ENCODE results near the gene CDK10. TPM values are rescaled to one million over a fixed set of nuclear protein-coding genes. Genes with fewer than 3 reads are reported as not detected.
"Not testable (repeated sequence)": the region's sequence is repeated elsewhere in the genome, so short reads cannot be mapped to it uniquely, and the experiment has no call there.

CDK10 gene
- total RNA-seq, 1 donor from 2014 or later, result 26.7 TPM

GRCh38 chr16:89658221-89658879 is 28.1 kb upstream of the CDK10 start:
- Histone ChIP-seq H3K27me3 (ENCODE audit: low read depth) (no peaks in the 10 kb centered on the region), H3K9me3 (replicated peaks) (no peaks in the 10 kb centered on the region), H3K27ac (replicated peaks) (peak overlapping the region; percentile 87), H3K36me3 (peaks cover 18% of the 10 kb centered on the region), H3K4me1 (peaks cover 41% of the 10 kb centered on the region), H3K4me3 (peak overlapping the region; percentile 86)
- no peak for TF ChIP-seq CTCF (IDR thresholded peaks at IDR 0.05; ENCODE audit: borderline replicate concordance)
- intact Hi-C loops (cut with micrococcal nuclease), result no loop called here
- DNase-seq, result no peak

- intact Hi-C loops (cut with micrococcal nuclease), result no loop called here
- Histone ChIP-seq H3K9me3 (replicated peaks) (no peaks in the 10 kb centered on the region), H3K4me1 (peaks cover 41% of the 10 kb centered on the region), H3K4me3 (no peak overlapping the region), H3K27me3 (ENCODE audit: low read depth) (no peaks in the 10 kb centered on the region), H3K27ac (replicated peaks) (no peak overlapping the region), H3K36me3 (peaks cover 22% of the 10 kb centered on the region)
- DNase-seq, result no peak
- TF ChIP-seq CTCF (IDR thresholded peaks at IDR 0.05; ENCODE audit: borderline replicate concordance), result no peak
Observed at GRCh38 chr16:89660146-89660545, 26.3 kb upstream of the CDK10 start.

DNA sequence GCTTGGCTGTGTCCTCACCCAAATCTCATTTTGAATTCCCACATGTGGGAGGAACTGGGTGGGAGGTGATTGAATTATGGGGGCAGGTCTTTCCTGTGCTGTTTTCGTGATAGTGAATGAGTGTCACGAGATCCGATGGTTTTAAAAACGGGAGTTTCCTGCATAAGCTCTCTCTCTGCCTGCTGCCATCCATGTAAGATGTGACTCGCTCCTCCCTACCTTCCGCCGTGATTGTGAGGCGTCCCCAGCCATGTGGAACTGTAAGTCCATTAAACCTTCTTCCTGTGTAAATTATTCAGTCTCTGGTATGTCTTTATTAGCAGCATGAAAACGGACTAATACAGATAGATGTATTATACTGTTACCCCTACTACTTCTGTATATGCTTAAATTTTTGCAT is 25.3 kb upstream of the CDK10 start:
- Histone ChIP-seq H3K36me3 (peaks cover 22% of the 10 kb centered on the region), H3K4me3 (no peak overlapping the region), H3K9me3 (replicated peaks) (no peaks in the 10 kb centered on the region), H3K27ac (replicated peaks) (no peak overlapping the region), H3K27me3 (ENCODE audit: low read depth) (no peaks in the 10 kb centered on the region), H3K4me1 (peaks cover 39% of the 10 kb centered on the region)
- intact Hi-C loops (cut with micrococcal nuclease), result no loop called here
- TF ChIP-seq CTCF (IDR thresholded peaks at IDR 0.05; ENCODE audit: borderline replicate concordance), result no peak
- DNase-seq, result no peak

DNA sequence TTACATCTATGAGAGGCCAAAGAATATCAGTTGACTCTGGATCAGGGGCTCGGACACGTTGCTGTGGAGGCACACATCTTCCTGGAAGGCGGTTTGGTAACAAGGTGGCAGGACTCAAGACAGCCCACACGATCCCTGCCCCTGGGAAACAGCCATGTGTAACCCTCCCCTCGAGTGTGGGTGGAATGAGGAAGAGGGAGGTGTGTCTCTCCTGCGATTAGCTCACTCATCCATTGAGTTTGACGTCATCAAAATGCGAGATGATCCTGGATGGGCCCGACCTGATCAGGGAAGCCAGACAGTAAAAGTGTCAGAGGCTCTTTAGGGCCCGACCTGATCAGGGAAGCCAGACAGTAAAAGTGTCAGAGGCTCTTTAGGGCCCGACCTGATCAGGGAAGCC is 22.3 kb upstream of the CDK10 start:
- H3K9me3 ChIP-seq (replicated peaks); H3K27ac ChIP-seq (replicated peaks); H3K4me3 ChIP-seq; DNase-seq; H3K27me3 ChIP-seq (ENCODE audit: low read depth); intact Hi-C loops (cut with micrococcal nuclease): not testable (repeated sequence)
- peaks cover 10% of the 10 kb centered on the region for H3K4me1 ChIP-seq
- peaks cover 22% of the 10 kb centered on the region for H3K36me3 ChIP-seq

GRCh38 chr16:89667000-89667399 is 19.5 kb upstream of the CDK10 start:
- DNase-seq; intact Hi-C loops (cut with micrococcal nuclease): not testable (repeated sequence)

DNA sequence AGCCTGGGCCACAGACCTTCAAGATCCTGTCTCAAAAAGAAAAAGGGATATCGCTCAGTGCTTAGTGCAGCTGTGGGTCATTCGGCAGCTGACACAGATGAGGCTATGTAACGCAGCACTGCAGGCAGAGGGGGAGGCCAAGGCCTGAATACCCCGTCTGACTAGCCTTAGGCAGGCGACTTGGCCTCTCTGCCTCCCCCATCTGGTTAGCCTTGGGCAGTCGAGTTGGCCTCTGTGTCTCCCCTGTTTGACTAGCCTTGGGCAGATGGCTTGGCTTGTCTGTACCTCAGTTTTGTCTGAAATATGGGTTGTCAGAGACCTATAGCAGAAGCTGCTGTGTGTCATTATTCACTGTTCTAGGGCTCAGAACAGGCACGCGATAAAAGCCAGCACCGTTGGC is 18.9 kb upstream of the CDK10 start:
- intact Hi-C loops (cut with micrococcal nuclease), result no loop called here
- no peaks in the 10 kb centered on the region for H3K27me3 ChIP-seq (ENCODE audit: low read depth)
- no peak for TF ChIP-seq CTCF (IDR thresholded peaks at IDR 0.05; ENCODE audit: borderline replicate concordance)

More at GRCh38 chr16:89667000-89667399, 19.5 kb upstream of the CDK10 start:
- H3K27me3 ChIP-seq (ENCODE audit: low read depth); H3K36me3 ChIP-seq; H3K4me3 ChIP-seq; H3K27ac ChIP-seq (replicated peaks); H3K9me3 ChIP-seq (replicated peaks); H3K4me1 ChIP-seq: not testable (repeated sequence)

More for the DNA sequence above, 18.9 kb upstream of the CDK10 start:
- no peak for DNase-seq
- Histone ChIP-seq H3K4me1 (no peaks in the 10 kb centered on the region), H3K9me3 (replicated peaks) (peaks cover 6% of the 10 kb centered on the region), H3K36me3 (peaks cover 8% of the 10 kb centered on the region), H3K27ac (replicated peaks) (no peak overlapping the region), H3K4me3 (no peak overlapping the region)
